Stimulated activated CD4-positive, alpha-beta T cell treated with anti-CD3 and anti-CD28 coated beads, Interleukin-15, amount 100 ng/mL, for 24 hours (primary cell): ENCODE data around the gene SULT1B1.
"Not testable (repeated sequence)": the region's sequence is repeated elsewhere in the genome, so short reads cannot be mapped to it uniquely, and the experiment has no call there.

ENCODE experiments used
- DNase-seq: peaks from one replicate; pipeline ENCODE4 v3.0.0-alpha.2; 2020

Gene SULT1B1

DNA sequence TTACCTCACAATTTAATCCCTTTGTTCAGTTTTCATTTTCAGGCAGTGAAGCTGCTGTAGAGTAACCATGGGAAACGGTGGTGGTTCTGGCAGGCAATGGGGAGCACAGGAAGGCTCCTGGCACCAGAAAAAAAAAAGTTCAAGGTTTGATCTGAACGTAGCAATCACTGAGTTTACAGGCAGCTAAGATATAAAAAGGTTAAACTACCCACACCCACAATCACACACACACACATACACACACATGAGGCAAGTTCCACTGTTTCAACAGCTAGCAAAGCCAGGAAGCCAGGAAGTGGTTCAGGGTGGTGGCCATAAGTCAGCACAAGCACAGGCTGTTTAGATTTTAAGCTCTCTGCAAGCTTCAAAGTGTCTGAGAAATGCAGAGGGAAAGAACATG is at the start of gene SULT1B1:
Gene SULT1B1 (minus strand): TSS at position 166 of the 400 bp plus-strand sequence. CDS start 5,403 bp downstream, outside the sequence.
- peak; percentile 35 for DNase-seq

DNA sequence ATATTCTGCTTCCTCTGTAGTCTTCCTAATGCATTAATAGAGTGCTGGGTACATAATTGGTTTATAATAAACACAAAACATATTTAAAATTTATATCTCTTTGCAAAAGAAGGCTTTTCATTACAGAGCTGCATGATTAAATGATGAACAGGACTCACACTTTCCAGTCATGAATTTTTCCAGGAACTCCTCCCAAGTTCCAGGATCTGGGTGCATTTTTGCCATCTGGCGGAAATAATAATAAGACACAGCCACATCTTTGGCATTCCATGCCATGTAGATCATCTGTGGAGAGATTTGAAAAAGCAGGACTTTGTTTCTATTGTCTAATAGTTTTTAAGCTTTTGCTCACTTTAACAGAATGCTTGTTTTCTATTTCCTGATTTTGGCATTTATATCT is 40.2 kb upstream of the SULT1B1 start:
- no peak for DNase-seq

DNA sequence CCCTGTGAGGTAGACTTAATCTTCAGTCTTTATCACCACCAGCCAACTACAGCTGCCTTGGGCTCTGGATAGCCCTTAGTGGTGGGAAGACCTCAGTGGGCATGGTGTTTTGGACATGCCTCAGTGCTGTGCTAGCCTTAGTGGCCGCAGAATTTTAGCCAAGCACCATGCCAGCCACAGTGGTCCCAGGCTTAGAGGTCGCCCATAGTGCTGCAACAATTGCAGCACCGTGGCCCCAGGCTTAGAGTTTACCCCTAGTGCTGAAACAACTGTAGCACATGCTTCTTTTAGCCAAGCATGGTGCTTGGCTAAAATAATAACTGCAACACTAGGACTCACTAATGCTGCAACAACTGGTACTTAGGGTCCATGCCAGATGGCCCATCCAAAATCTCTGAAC is 38.9 kb upstream of the SULT1B1 start:
- DNase-seq: no peak

DNA sequence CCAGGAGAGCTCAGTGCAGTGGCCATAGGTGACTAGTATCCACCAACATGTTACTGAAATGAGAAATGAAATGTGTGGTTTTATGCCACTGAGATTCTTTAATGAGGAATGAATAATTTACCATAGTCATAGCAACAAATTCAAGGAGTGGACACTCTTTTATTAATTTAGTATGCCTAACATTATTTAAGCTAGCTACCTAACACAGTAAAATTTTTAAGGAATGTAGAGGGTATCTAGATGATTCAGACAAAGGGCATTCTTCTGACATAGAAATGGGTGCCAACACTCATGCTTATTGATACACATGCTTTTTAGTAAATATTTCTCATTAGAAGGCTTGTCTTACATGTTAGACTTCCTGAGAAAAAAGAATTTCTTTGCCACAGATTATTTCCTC is 33.3 kb upstream of the SULT1B1 start:
- no peak for DNase-seq

GRCh38 chr4:69787879-69788278 is 27.5 kb upstream of the SULT1B1 start:
- DNase-seq: no peak

DNA sequence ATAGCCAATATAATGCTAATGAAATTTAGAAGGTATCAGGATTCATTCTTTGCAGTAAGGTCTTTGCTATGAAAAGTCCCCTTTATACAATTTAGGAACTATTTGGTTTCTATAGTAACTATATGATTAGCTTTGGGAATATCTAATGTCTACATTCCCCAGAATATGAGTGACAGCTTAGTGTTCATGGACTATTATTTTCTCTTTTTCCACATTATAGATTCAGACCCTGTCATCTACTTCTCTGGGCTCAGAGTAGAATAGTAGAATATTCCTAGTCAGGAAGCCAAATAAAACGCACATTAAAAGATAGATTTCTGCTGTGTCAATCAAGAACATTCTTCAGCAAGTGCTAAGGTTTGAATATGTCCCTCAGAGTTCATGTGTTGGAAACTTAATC is 26.1 kb upstream of the SULT1B1 start:
- no peak for DNase-seq

GRCh38 chr4:69785211-69785831 is 24.9 kb upstream of the SULT1B1 start:
- DNase-seq: no peak

DNA sequence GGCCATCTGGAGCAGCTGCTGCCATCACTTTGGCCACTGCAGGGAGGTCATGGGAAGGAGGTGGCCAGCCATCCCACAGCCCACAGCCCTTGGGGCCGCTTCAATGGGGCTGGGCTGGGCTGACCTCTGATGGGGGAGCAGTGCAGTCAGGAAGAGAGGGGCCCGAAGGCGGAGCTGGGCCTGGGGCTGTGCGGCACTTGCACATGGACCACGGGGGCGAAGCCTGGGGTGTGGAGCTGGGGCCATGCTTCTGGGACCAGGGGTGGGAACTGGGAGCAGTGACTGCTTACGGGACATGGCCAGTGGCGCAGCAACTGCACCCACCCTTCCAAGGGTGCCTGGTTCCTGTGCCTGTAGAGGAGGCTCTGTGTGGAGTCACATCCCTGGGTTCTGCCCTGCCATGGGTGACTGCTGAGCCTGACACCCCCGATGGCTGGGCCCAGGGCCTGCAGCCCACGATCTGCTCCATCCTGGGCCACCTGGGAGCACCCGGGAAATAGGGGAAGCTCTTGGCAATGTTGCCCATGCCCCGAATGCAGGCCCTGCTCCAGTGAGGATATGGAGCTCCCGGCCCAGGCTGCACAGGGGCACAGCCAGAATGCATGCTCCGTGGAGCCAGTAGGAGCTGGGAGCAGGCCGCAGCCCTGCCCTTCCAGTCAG is 22.4 kb upstream of the SULT1B1 start:
- no peak for DNase-seq

GRCh38 chr4:69781458-69782418 is 21.3 kb upstream of the SULT1B1 start:
- no peak for DNase-seq

DNA sequence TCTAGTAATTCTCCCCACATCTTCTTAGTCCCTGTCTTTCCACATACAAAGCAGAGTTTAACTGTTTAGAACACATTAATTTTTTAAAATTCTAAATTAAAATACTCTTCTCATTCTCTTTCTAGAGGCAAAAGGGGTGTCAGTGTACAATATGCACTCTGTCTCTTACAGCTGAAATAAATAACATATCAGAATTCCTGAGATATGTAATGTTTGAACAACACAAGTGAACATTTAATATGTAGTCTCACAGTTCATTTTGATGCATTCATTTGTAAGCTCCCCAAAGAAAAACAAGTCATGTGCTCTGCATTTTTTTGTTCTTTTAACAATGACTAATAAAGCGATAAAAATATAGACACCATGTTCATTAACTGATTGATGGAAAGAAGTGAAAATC is 19.7 kb upstream of the SULT1B1 start:
- no peak for DNase-seq

DNA sequence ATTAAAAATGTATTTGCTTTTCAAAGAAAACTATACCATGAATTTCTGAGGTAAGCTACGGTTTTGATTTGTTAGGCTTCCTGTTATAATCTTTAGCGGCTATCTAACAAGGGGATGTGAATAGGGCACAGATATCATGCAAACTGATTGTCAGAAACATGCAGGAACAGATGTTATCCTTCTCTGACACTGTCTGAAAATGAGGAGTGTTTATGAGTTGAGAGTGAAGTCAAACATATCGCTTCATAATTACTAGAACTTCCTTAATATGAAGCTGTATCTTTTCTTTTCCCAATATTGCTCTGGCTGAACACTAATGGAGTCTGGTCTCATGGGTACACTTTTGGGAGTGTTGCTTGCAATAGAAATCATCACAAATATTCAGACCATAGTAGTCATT is 16.3 kb upstream of the SULT1B1 start:
- no peak for DNase-seq

DNA sequence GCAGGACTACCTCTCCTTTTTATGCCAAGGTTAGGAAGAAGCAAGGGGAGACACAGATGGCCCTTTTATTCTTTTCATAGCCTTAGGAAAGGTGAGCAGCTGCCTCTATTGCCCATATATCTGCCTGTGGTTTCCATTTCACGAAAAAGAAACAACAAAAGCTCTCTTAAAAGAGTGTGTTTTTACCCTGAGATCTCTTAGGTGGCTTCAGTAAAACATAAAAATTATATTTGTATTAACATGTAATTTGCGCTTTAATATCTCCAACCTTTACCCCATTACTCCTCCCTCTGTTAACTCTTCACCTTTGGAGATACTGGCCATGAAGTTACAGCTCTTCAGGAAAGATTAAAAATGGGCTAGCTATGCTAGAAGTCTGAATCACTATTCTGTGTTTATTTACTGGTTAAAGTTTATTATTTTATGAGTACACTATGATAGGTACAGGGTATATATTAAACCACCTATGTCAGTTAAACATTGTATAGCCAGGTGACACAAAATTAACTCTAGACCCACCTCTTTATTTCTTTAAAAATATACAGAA is 15.0 kb upstream of the SULT1B1 start:
- no peak for DNase-seq

- no peak for DNase-seq
These were observed 13.1 kb upstream of the SULT1B1 start for GRCh38 chr4:69773484-69773883.

DNA sequence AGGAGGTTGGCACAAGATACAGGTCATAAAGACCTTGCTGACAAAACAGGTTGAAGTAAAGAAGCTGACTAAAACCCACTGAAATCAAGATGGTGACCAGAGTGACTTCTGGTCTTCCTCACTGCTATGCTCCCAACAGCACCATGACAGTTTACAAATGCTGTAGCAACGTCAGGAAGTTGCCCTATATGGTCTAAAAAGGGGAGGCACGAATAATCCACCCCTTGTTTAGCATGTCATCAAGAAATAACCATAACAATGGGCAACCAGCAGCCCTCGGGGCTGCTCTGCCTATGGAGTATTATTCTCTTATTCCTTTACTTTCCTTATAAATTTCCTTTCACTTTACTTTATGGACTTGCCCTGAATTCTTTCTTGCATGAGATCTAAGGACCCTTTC is 8.1 kb upstream of the SULT1B1 start:
- not testable (repeated sequence) for DNase-seq

- DNase-seq: no peak
These were observed 5.3 kb upstream of the SULT1B1 start for GRCh38 chr4:69765751-69766150.

DNA sequence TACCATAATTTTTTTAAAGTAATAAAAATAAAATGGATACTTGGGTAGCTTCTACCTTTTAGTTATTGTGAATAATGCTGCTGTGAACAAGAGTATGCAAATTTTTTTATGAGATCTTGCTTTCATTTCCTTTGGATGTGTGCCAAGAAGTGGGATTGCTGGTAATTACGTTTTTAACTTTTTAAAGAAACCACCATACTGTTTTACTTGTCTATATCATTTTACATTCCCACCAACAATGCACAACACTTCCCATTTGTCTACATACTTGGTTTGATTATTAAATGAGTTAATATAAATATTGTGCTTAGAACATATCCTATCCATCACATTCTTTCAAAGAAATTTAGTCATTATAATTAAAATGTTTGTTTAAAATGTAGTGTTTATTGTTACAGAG is 3.9 kb upstream of the SULT1B1 start:
- DNase-seq: no peak

DNA sequence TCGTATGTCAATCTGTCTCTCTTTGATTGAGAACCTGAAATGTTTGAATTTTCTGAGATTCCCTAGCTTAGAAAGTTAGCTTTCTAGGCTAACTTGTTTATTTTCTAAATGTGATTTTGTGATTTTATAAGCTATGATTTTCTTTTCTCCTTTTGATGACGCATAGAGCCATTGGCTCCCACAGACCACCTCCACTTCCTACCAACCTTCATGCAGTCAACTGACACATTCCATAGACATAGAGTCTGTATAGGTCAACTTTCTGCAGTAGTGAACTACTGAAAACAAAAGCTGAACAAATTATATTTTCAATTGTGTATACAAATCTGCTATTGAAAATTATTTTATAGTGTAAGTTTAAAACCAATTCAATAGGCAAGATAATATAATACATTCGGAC is 2.8 kb upstream of the SULT1B1 start:
- no peak for DNase-seq

GRCh38 chr4:69759189-69759604 is 1.2 kb downstream of the SULT1B1 start:
- no peak for DNase-seq

DNA sequence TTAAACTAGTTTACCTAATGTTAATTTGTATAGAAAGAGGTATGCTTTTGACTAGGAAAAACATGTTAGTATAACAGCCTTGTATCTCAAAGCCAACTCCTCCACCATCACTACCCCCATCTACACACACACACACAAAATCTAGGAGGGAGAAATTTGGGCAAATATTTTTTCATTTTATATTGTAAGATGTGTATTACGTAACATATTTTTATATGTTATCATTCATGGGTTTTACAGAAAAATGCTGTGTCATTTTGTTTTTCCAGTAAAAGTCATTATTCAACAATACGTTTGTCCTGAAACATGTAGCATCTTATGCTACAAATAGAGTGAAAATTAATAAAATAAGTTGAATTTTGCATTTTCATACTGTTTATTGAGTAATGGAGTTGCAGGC is 3.0 kb downstream of the SULT1B1 start:
- no peak for DNase-seq

DNA sequence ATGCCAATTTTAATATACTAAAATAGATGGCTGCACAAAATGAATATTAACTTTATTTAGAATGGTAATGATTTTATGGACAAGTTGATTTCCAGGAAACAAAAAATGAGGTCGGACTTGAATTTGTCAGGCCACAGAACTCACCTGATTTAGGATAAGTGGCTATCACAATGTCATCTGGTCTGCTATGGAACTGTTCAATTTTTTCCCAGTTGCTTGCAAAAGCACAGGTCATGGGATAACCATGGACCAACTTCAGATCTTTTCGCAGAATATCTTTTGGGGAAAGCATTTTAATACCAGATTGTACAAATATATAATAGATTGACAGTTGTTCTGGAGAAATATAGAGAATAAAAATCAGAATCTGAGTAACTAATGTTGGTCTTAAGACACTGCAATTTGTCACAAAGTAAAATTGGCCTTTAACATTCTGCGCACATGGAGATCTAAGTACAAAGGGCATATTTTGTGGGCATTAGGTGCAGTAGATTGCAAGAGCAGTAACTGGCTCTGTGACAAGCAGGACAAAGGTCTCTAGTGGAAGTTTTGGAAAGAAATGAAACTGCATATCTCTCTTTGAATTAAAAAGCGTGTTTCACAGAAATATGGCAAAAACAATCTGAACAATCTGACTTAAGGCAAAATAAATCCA is 5.4 kb downstream of the SULT1B1 start:
- no peak for DNase-seq

DNA sequence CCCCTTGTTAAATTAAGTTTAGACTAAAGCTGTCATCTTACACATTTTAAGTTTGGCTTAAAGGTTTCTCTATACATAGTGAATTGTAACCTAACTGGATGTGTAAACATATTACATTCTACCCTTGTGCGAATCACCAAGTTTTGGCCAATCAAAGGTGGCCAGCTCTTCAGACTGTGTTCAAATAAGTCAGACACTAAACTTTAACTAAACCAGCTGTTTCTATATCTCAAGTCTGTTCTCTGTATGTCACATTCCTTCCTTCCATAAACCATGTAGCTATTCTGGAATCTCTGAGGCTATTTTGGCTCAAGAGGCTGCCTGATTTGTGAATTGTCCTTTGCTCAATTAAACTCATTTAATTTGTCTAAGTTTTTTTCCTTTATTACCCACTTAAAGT is 6.7 kb downstream of the SULT1B1 start:
- DNase-seq: no peak

DNA sequence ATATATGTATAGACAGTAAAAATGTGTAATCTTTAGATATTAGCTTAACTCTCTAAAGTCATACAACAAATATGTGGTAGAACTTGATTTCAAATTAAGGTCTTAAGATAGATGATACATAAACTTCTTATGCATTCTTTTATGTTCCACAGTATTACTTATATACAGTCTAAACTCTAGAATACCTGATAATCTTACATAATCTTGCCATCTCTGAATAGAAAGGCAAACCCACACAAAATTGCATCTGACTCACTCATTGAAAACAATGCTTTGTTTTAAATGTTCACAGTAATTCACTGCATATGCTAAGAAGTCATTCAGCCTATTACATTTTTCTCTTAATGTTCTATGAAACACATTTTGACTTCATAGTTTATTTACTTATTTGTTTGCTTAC is 10.1 kb downstream of the SULT1B1 start:
- DNase-seq: no peak

GRCh38 chr4:69749771-69750170 is 10.6 kb downstream of the SULT1B1 start:
- DNase-seq: no peak
